GM21360 (cell line): ENCODE data around the gene MBD5.
A peak's percentile ranks its signal among the peaks of the same experiment; 100 is the strongest.
"Not testable (repeated sequence)": the region's sequence is repeated elsewhere in the genome, so short reads cannot be mapped to it uniquely, and the experiment has no call there.

ENCODE experiments used
- ATAC-seq: cut with Tn5 transposase; IDR thresholded peaks from one replicate; pipeline ENCODE4 v1.9.1; 2021; ENCODE audit warnings: mild to moderate bottlenecking, moderate library complexity; ENCODE audit not compliant: unreplicated experiment

The MBD5 gene

DNA sequence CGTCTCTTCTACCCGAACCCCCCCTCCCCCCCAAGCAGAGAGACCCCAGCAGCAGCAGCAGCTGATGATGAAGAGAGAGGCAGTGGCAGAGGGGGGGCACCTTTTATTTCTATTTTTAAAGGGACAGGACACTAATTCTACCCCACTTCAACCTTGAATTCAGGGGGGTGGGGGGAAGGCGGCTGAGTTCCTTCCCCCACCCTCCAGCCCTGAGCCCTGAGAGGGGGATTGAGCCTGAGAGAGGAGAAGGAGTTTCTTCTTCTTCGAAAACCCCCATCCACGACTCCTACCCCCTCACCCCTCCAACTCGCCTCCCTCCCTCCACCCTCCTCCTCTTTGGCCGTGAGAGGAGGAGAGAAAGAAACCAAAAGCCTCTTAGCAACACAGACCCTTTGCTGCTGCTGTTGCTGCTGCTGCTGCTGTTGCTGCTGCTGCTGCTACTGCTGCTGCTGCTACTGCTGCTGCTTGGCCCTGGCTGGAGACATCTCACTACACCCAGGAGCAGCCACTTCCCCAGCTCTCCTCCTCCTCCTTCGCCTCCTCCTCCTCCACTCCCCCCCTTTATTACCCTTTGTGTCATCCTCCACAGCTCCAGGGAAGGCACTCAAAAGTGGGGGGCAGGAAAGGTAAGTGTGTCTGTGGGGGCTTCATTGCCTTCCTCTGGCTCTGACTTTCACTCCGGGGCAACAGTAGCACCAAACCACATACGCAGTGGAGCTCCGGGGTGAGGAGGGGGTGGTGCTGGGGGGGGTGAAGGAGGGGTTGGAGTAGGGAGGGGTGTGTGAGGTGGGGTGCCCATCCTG is at the start of gene MBD5:
TSS of gene MBD5 (plus strand) at position 33 of the 803 bp plus-strand sequence.
- peak; percentile 29 for ATAC-seq

DNA sequence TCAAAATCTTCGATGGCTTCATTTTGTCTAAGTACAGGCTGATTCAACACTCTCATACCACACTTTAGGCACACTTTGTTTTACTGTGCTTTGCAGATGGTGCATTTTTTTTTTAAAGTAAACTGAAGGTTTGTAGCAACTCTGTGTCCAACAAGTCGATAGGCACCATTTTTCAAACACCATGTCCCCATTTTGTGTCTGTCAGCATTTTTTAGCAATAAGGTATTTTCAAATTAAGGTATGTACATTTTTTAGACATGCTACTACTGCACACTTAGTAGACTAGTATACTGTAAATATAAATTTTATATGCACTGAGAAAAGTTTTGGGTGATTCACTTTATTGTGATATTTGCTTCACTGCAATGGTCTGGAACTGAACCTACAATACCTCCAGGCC is 44.8 kb upstream of the MBD5 start:
- ATAC-seq = no peak

DNA sequence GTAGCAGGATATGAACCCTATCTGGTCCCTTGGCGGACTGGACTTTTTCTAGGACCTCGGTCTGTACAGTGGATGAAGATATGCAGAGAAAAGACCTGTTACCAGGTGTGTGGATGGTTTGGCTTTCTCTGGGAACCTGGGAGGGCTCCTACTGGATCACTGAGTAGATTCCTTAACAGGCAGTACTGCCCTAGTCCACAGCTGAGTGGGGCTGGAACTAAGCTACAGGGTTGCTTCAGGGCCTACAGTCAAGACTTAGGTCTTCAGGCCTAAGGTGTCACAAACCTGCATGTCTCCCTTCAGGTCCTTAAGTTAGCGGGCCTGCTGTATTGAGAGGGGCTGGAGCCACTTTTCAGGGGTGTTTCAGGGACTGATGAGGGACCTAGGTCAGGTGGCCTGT is 43.2 kb upstream of the MBD5 start:
- ATAC-seq = no peak

- no peak for ATAC-seq
Observed at GRCh38 chr2:147980940-147981528, 39.9 kb upstream of the MBD5 start.

- no peak for ATAC-seq
Observed at GRCh38 chr2:147989102-147989501, 31.8 kb upstream of the MBD5 start.

DNA sequence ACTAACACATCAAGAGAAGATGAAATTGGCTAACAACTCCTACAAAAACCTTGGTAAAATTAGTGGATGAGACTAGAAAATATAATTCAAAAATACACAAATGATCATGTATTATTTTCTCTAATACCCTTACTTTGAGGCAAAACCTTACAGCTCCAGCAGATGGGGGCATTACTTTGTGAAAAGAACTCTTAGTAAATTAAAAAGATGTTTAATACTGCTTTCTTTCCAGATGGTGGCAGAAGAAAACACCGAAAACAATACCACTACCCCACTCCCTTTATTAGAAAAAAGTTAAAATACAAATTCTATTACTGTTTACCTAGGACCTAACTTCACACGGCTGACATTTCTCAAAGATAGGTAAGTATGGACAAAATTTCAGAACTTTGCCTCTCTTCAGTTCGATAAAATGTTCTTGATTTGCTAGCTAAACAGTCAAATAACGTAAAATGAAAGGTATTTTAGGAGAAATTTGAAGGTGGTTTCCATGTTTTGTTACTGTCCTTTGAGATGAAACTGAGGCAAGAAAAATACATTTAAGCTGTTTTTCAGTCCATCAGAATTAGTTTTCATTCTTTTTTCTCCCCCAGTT is 31.0 kb upstream of the MBD5 start:
- ATAC-seq = peak; percentile 84

DNA sequence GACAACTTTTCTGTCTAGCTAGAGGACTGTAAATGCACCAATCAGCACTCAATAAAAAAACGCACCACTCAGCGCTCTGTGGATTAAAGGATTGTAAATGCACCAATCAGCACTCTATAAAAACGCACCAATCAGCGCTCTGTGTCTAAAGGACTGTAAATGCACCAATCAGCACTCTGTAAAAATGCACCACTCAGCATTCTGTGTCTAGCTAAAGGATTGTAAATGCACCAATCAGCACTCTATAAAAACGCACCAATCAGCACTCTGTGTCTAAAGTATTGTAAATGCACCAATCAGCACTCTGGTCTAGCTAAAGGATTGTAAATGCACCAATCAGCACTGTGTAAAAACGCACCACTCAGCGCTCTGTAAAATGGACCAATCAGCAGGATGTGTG is 25.9 kb upstream of the MBD5 start:
- not testable (repeated sequence) for ATAC-seq

DNA sequence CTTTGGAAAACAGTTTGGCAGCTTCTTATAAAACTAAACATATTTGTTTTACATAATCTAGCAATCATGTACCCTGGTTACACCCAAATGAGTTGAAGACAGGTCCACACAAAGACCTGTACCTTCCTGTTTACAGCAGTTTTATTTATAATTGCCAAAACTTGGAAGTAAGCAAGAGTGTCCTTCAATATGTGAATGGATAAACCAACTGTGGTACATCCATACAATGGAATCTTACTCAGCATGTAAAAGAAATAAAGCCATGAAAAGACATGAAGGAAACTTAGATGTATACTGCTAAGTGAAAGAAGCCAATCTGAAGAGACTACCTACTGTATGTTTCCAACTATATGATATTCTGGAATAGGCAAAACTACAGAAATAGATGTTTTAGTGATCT is 24.1 kb upstream of the MBD5 start:
- no peak for ATAC-seq

DNA sequence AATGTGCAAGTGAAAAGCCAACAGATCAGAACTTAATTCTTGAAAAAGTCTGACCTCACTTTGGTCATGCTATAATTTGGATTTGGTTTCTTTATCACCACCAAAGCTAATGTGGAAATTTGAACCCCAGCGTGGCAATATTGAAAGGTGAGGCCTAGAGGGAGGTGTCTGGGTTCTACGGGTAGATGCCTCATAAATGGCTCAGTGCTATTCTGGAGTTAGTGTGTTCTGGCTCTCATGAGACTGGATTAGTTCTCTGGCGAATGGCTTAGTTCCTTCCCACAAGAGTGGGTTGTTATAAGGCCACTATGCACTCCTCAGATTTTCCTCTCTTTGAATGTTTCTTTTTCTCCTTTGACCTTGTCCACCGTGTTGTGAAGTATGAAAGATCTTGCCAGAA is 22.7 kb upstream of the MBD5 start:
- no peak for ATAC-seq

DNA sequence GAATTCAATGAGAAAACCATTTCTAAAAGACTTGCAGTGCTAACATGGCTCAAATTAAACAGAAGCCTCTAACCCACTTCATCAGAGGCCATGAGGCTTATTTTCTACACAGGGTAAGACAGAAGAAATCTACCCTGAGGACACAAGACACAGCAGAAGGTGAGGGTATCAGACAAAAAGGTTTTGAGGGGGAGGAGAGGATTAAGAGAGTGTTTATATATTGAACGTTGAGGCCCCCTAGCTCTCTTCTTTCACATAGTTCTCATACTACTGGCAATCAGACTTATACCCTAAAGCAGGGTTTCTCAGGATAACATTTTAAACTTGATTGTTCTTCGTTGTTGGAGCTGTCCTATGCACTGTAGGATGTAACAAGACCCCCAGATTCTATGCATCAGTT is 21.8 kb upstream of the MBD5 start:
- no peak for ATAC-seq

- ATAC-seq = no peak
Observed at GRCh38 chr2:148000095-148000494, 20.8 kb upstream of the MBD5 start.

GRCh38 chr2:148002420-148002819 is 18.5 kb upstream of the MBD5 start:
- not testable (repeated sequence) for ATAC-seq

DNA sequence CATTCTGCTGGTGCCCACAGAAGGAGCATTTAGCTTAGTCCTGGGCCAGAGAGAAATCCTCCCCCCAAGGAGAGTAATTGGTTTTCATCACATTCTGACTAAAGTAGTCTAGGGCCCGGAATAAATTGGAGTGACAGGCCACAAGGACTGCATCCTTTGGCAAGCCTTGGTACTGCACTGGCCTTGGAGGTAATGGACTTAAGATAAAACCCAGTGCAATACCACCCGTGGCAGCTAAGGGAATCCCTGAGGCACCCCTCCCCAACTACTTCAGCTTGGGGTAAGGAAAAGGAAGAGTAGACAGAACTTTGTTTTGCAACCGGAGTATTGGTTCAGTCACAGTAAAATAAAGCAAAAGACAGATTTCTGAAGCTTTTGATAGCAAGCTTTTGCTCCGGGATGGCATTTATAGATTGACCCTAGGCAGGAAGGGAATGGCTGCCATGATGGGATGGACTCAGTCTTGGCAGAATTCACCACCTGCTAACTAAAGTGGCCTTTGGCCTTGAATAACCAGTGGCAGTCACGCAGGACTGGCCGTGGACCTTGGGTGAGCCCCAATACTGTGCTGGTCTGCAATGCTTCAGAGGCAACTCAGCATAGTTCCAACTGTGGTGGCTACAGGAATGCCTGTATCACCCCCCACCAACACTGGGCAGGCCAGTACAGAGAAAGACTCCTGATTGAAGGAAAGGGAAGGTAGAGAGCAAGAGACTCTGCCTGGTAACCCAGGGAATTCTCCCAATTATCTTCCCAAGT is 14.5 kb upstream of the MBD5 start:
- ATAC-seq = no peak

DNA sequence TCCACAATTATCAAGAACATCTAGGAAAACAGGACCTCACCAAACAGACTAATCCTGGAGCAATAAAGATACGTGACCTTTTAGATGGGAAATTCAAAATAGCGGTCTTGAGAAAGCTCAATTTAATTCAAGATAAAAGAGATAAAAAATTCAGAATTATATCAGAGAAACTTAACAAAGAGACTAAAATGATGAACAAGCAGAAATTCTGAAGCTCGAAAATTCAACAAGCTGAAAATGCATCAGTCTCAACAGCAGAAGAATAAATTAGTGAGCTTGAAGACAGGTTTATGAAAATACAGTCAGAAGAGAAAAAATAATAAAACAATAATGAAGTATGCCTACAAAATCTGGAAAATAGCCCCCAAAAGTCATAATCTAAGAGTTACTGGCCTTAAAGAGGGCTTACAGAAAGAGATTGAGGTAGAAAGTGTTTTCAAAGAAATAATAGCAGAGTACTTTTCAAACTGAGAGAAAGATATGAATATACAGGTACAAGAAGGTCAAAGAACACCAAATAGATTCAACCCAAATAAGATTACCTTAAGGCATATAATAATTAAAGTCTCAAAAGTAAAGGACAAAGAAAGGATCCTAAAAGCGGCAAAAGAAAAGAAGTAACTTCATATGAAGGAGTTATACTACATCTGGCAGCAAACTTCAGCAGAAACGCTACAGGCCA is 13.5 kb upstream of the MBD5 start:
- no peak for ATAC-seq

DNA sequence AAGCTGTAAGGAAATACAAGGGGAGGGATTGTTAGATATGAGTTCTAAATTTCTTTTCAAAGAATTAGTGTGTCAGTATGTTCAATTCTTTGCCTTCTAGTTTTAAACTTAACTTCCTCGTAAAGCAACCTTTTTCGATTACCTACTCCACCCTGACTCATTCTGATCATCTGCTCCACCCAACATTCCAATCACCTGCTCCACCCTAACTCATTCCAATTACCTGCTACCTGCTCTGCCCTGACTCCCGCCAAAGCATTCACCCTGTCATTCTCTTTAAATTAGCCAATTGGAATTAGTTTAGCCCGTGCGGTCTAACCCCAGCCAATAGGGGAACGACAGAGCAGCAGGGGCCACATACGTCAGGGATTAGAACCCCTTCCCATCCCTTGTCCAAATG is 12.5 kb upstream of the MBD5 start:
- ATAC-seq = not testable (repeated sequence)

- ATAC-seq = no peak
Observed at GRCh38 chr2:148013876-148014275, 7.0 kb upstream of the MBD5 start.

DNA sequence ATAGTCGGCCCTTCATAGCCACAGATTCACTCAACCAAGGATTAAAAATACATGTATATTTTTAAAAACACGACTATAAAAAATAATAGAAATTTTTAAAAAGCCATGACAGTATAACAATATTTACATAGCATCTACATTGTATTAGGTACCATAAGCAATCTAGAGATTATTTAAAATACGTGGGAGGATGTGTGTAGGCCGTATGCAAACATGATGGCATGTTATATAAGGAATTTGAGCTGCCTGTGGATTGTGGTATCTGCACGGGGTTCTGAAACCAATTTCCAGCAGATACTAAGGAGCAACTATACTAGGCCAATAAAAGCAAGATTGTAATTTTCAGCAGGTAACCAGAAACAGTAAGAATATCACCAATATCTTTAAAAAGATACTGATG is 6.3 kb upstream of the MBD5 start:
- no peak for ATAC-seq

- peak; percentile 74 for ATAC-seq
Observed at GRCh38 chr2:148020111-148021058, 506 bp upstream of the MBD5 start, which contains the start of gene ORC4. Gene ORC4, minus strand, starts transcription at chr2:148020737. Its CDS starts 44,779 bp downstream, at chr2:147975958.

DNA sequence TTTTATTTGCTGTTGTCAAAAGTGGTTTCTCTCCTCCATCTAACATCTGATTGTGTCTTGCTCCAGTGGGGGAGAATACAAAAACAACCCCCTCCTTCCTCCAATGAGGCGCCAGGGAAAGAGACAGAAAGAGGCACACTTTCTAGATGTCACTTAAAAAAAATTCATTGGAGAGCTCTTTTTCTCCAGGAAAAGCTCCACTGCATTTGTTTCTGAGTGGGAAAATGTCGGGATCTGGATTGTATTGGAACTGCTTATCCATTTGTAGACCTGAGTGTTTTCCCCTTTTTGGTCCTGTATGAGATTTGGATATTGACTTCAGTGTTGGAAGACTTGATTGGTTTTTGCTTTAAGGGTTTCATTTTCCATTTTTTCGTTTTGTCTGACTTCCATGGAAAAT is 995 bp downstream of the MBD5 start:
- ATAC-seq = no peak

DNA sequence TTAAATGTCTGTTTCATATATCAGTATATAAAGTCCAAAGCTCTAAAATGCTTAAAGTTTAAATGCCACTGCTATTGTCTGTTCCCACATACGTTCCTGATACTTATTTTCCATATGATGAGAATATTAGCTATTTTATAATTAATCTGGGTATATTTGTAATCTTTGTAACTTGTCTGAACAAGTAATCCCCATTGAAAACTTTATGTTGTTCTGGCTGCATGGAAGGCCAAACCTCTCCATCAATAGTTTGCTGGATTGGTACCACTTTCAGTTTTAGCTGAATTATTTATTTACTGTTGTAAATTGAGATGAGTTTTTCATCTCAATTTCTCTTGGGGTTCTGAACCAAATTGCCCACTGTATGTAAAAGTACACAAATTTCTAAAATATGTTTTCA is 1.5 kb downstream of the MBD5 start:
- ATAC-seq = no peak
